Loucy (cell line): Measurements from ENCODE around the gene HEATR1.

Experiments
- H2AFZ ChIP-seq: fragments of 200-600 bp; sonication (generic); 2 replicates; pipeline ENCODE4 v1.6.0; 2016; ENCODE audit warnings: antibody characterized with exemption, mild to moderate bottlenecking, low read length, moderate library complexity
- H3F3A ChIP-seq: fragments of 200-600 bp; 2 replicates; pipeline ENCODE4 v1.6.0; 2016; ENCODE audit warnings: antibody characterized with exemption, low read depth, mild to moderate bottlenecking
- H3K27me3 ChIP-seq: fragments of 200-600 bp; sonication (generic); 2 replicates; pipeline ENCODE4 v1.6.1; 2014; ENCODE audit warnings: low read length, mild to moderate bottlenecking; ENCODE audit not compliant: insufficient read depth, poor library complexity, severe bottlenecking
- H3K36me3 ChIP-seq: fragments of 200-600 bp; sonication (generic); 2 replicates; pipeline ENCODE4 v1.6.1; 2016; ENCODE audit warnings: low read length; ENCODE audit not compliant: insufficient read depth
- H3K4me1 ChIP-seq: fragments of 200-600 bp; sonication (generic); 2 replicates; pipeline ENCODE4 v1.5.1; 2014; ENCODE audit warnings: low read length, mild to moderate bottlenecking; ENCODE audit not compliant: insufficient read depth, poor library complexity, severe bottlenecking
- H3K4me2 ChIP-seq: fragments of 200-600 bp; sonication (generic); 2 replicates; pipeline ENCODE4 v1.6.0; 2014; ENCODE audit warnings: antibody characterized with exemption, low read length, low read depth, mild to moderate bottlenecking; ENCODE audit not compliant: poor library complexity, severe bottlenecking
- H3K4me3 ChIP-seq: fragments of 200-600 bp; sonication (generic); 2 replicates; pipeline ENCODE4 v1.5.1; 2014; ENCODE audit warnings: low read length, mild to moderate bottlenecking, mixed read lengths; ENCODE audit not compliant: poor library complexity, severe bottlenecking
- H3K79me2 ChIP-seq: fragments of 200-600 bp; sonication (generic); 2 replicates; pipeline ENCODE4 v1.6.1; 2014; ENCODE audit warnings: low read length; ENCODE audit not compliant: insufficient read depth
- H3K9ac ChIP-seq: fragments of 200-600 bp; sonication (generic); 2 replicates; pipeline ENCODE4 v1.6.0; 2014; ENCODE audit warnings: mild to moderate bottlenecking, low read depth, low read length, moderate library complexity; ENCODE audit not compliant: poor library complexity, severe bottlenecking
- H3K9me2 ChIP-seq: fragments of 200-600 bp; sonication (generic); replicated peaks from 2 replicates; pipeline ENCODE4 v1.6.1; 2016; ENCODE audit warnings: low read depth, low read length, mixed read lengths
- H3K9me3 ChIP-seq: fragments of 200-600 bp; sonication (generic); 2 replicates; pipeline ENCODE4 v1.6.1; 2014; ENCODE audit warnings: mild to moderate bottlenecking, antibody characterized with exemption, low read length, low read depth; ENCODE audit not compliant: insufficient read depth
- H4K20me1 ChIP-seq: fragments of 200-600 bp; sonication (generic); 2 replicates; pipeline ENCODE4 v1.6.0; 2014; ENCODE audit warnings: antibody characterized with exemption, low read length, mild to moderate bottlenecking; ENCODE audit not compliant: insufficient read depth, poor library complexity, severe bottlenecking
- CTCF ChIP-seq: fragments of 200-600 bp; sonication (generic); conservative IDR thresholded peaks from 2 replicates; pipeline ENCODE4 v1.5.1; 2014; ENCODE audit warnings: mild to moderate bottlenecking, antibody characterized with exemption, low read length
- EZH2phosphoT487 ChIP-seq: fragments of 200-600 bp; IDR thresholded peaks from 2 replicates; pipeline ENCODE4 v1.6.1; 2018; ENCODE audit warnings: antibody characterized with exemption, mild to moderate bottlenecking, moderate library complexity, borderline replicate concordance

The HEATR1 gene

GRCh38 chr1:236536540-236536939 is 67.8 kb downstream of the HEATR1 start:
- TF ChIP-seq CTCF (no peak), EZH2phosphoT487 (no peak)
- H3F3A ChIP-seq = no peaks in the 10 kb centered on the region
- H3K9me3 ChIP-seq = no peaks in the 10 kb centered on the region
- H3K9ac ChIP-seq = no peak overlapping the region
- H4K20me1 ChIP-seq = no peaks in the 10 kb centered on the region
- no peaks in the 10 kb centered on the region for H3K9me2 ChIP-seq
- H3K36me3 ChIP-seq = peaks cover 29% of the 10 kb centered on the region; the same call in 1 of the 2 replicates
- H2AFZ ChIP-seq = no peak overlapping the region
- no peak overlapping the region for H3K4me2 ChIP-seq
- H3K79me2 ChIP-seq = peaks cover 6% of the 10 kb centered on the region; the same call in 1 of the 2 replicates
- no peak overlapping the region for H3K4me3 ChIP-seq
- H3K4me1 ChIP-seq = no peaks in the 10 kb centered on the region
- H3K27me3 ChIP-seq = no peaks in the 10 kb centered on the region

- Histone ChIP-seq H3K4me2 (no peak overlapping the region), H3K27me3 (no peaks in the 10 kb centered on the region), H3K4me1 (no peaks in the 10 kb centered on the region), H3K4me3 (no peak overlapping the region), H4K20me1 (no peaks in the 10 kb centered on the region), H3K9ac (no peak overlapping the region), H3K36me3 (peaks cover 25% of the 10 kb centered on the region; the same call in 1 of the 2 replicates), H3K9me3 (no peaks in the 10 kb centered on the region), H3F3A (no peaks in the 10 kb centered on the region), H3K79me2 (peaks cover 6% of the 10 kb centered on the region; the same call in 1 of the 2 replicates), H3K9me2 (no peaks in the 10 kb centered on the region), H2AFZ (no peak overlapping the region)
- no peak for TF ChIP-seq CTCF
- TF ChIP-seq EZH2phosphoT487 = no peak
Measured at GRCh38 chr1:236535662-236536161, 68.6 kb downstream of the HEATR1 start.

GRCh38 chr1:236535190-236535589 is 69.1 kb downstream of the HEATR1 start:
- Histone ChIP-seq H3K4me1 (no peaks in the 10 kb centered on the region), H3K4me2 (no peak overlapping the region), H3K36me3 (peaks cover 20% of the 10 kb centered on the region; the same call in 1 of the 2 replicates), H3F3A (no peaks in the 10 kb centered on the region), H4K20me1 (no peaks in the 10 kb centered on the region), H3K9ac (no peak overlapping the region), H2AFZ (no peak overlapping the region), H3K4me3 (no peak overlapping the region), H3K9me3 (no peaks in the 10 kb centered on the region), H3K79me2 (peaks cover 6% of the 10 kb centered on the region; the same call in 1 of the 2 replicates), H3K27me3 (no peaks in the 10 kb centered on the region), H3K9me2 (no peaks in the 10 kb centered on the region)
- TF ChIP-seq EZH2phosphoT487 (no peak), CTCF (no peak)
